NCI-H2196 (cell line): ENCODE results near the gene PLCL1.

Experiments used
- DNase-seq: peaks from one replicate; lab custom pipeline; 2025; ENCODE audit not compliant: unreplicated experiment; lab: John Stamatoyannopoulos, UW

PLCL1 gene

DNA sequence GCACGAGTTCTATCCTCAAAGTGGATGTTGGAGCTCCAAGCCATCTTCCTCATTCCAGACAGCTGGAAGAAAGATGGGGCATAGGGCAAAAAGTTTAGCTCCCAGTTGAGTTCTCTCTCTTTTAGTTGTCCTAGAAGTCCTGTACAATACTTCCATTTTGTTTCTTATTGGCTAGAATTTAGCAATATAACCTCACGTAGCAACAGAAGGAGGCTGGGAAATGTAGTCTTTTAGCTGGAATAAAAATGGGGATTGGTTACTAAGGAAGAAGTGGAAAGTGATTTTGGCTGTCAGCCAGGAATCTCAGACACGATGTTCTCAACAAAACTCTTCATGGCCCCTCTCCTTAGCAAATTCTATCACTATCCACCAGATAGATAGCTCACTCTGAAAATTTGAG lies 79.9 kb downstream of the PLCL1 start:
- no peak for DNase-seq

DNA sequence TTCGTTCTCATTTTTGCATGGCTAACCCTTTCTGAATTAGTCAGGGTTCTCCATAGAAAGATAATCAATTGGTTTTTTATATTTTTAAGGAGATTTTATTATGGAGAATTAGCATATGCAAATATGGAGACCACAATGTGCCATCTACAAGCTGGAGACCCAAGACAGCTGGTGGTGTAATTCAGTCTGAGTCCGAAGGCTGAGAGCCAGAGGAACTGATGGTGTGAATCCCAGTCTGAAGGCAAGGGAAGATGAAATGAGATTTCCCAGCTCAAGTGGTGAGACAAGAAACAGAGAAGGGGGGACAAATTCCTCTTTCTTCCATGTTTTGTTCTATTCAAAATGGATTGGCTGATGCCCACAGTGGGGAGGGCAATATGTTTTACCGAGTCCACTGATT lies 80.7 kb downstream of the PLCL1 start:
- DNase-seq, result no peak

DNA sequence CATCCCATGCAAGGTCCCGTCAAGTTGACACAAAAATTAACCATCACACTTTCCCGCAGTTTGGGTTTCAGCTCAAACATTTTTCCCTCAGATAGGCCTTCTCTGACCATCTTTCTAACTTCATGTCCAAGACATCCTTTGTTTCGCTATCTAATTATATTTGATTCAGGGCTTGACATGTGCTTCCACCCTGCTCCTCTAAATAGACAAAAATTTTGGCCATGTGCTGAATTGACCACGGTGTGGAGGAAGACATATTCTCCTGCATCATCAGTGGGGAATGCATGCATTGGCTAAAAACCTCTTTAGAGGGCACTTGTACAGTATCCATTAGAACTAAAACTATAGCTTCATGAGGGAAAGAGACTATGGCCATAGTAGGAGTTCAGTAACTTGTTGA lies 81.2 kb downstream of the PLCL1 start:
- DNase-seq, result no peak

DNA sequence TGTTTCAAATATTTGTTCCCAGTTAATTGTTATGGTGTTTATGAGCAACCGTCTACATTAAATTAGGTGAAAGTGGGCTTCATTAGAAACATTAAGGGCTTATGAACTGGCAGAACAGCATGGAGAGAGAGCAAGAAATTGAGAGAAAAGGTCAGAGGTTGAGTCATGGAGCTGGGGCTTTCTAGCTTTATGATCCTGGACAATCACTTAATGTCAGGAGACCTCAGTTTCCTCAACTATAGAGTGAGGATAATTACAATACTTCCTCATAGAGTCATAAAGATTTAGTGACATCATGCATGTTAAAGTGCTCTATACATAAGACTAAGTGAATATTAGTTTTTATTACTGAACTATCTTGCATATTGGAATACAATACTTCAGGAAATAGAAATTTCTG lies 83.9 kb downstream of the PLCL1 start:
- DNase-seq, result no peak

DNA sequence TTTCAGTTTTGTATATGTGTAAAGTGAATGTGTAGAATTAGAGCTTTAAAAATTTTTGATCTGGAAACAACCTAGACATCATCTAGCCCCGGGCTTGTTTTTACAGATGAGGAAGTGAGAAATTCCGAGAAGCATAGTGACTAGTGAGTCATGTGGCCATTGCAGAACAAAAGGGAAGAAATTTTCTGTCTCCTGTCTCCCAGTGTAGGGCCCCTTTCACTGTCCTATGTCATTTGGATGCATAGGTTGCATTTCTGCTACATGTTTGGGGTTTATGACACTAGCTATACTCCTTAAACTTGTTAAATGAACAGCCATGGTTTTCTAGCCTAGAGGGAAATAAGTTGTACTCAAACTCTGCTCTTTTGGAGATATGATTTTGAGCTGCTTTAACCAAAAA lies 84.6 kb downstream of the PLCL1 start:
- no peak for DNase-seq

DNA sequence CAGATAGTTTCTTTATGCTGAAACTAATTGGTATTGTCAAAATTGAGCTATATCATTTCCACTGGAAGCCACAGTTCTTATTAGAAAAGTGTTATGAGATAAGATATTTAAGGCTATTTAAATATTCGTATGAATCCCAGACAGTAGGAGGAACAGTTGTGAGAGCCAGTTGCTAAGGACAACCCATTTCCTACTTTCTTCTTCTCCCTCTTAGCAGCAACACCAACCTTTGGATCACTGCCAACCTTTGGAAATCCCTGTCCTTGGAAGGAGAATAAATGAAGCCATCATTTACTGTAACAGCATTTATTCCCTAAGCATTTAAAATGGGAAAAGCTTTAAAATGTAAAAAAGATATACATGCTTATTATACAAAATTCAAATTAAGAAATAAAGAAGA lies 85.8 kb downstream of the PLCL1 start:
- no peak for DNase-seq

DNA sequence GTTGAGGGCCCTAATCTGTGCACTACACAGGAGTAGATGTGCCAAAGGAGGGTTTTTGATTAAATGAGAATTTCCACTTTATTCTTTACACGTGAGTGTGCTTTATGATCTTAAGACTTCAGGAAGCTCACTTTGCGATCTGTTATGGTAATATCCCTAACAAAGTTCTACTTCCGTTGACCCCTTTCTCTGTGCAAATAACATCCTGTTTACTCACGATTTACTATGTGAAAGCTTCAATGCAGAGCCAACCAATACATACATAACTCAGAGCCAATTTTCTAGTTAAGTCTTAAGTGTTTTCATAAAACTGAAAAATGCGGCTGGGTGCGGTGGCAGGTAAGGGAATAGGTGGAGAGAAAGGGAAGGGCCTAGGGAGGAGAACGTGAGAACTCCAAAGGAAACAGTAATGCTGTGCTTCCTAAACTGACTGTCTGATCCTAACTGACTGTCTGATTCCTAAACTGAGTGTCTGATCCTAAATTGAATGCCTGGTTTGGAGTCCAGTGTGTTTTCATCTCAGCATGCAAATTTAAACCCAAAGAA lies 87.6 kb downstream of the PLCL1 start:
- no peak for DNase-seq

DNA sequence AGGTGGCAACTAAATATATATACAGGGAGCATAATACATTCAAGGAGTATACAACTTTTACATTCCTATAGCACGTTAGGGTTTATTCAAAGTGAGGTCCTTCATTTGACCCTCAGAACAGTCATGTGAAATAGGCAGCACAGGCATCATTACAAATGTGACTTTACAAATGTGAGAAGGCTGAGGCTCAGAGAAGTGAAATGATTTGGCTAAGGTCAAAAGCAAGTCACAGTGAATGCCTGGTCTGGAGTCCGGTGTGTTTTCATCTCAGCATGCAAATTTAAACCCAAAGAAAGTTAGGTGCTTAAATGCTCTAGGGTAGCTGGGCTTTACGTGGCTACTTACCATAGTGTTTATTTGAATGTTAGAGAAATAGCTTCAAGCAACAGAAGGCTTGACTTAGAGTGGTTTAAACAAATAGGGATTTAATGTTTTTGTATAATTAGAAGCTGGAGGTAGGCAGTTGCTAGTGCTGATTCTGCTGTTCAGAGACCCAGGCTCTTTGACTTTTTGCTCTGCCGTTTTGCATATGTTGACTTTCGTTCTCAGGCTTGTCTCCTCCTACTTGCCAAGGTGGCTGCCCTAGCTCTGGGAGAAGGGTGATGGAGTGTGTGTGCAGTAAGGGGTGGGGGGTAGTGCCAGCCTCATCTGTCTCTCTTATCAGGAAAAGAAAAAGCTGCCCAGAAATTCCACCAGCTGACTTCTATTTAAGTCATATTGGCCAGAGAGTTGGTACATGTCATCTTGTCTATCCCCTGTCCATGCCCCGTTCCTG lies 89.2 kb downstream of the PLCL1 start:
- no peak for DNase-seq

DNA sequence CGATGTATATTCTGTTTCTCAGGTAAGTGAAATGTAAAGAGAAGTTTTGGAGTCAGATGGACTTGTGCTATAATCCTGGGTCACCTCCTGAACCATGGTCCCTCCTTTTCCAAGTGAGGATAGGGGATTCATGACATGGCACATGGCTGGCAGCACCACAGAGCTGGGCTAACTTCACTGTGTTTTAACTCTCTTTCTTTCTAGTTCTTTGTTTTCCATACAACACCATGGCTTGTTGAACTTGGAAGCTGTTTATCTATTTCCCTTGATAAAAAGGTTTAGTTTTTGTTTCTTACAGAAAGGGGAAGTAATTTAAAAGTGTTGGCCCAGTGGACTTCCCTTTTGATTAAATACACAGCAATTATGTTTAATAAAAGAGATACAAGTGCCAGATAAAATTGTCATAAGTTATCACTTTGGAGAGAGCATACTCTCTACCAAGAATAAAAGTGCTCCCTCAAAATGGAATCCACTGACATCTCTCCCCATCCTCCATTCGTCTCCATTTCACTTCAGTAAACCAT lies 90.4 kb downstream of the PLCL1 start:
- DNase-seq, result no peak

DNA sequence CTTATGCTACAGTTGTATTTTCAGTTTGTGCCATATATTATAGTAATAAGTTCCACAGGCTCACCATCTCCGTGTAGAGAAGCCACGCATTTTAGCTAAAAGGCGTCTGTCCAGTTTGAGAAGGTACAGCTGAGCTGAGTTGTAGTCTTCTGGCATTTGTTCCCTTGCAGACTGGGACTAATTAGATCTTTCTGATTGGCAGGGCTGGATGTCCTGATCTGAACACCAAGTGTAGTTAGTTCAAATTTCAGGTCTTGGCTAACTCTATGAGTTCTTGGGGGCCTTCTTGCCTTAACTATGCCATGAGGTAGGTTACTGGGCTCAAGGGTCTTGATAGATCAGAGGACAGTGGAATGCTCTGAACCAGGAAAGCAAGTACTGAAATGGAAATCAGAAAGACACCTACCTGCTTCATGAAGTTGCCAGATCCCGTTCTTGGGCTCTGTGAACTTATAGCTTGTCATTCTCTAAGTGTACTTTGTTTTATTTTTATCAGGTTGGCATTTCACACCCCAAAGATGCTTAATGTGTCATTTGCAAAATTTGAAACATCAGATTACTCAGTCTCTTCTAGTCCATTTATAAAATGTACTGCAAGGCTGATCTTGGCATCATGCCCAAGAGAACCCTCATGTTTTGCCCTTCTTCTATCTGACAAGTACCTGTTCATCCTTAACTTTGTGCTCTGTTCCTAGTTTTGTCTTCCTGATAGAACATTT lies 93.7 kb downstream of the PLCL1 start:
- no peak for DNase-seq

DNA sequence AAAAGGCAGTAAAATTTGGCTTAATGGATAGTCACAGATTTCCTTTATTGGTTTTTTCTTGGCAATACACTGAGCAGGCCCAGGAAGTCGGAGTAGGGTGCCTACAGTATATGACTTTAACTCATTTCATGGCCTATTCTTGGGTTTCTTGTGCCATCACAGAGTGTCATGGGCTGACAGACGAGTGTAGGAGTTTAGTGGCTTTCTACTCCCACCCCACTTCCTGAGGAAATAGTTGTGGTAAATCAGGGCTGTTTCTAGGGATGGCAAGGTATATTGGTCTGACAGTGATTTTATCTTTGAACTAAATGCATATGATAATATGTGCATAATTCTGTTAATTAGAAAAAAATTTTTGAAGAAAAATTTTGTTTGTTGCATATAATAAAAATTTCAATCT lies 100.1 kb downstream of the PLCL1 start:
- no peak for DNase-seq

DNA sequence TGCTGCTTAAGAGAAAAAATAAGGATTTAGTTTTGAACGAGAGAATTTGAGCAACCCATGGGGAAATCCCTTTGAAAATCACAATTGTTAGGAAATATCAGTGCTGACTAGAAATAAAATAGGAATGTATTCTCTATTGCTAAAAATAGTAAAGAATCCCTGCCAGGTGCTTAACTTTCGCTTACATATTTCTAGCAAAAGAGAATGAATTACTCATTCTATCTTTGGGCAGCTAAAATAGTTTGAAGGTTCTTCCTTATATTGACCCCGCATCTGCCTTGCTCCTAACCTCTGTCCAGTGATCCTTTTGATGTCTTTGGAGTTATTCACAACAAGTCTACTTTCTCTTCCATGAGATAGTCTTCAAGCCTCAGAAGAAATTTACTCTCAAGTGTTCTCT lies 103.8 kb downstream of the PLCL1 start:
- no peak for DNase-seq

DNA sequence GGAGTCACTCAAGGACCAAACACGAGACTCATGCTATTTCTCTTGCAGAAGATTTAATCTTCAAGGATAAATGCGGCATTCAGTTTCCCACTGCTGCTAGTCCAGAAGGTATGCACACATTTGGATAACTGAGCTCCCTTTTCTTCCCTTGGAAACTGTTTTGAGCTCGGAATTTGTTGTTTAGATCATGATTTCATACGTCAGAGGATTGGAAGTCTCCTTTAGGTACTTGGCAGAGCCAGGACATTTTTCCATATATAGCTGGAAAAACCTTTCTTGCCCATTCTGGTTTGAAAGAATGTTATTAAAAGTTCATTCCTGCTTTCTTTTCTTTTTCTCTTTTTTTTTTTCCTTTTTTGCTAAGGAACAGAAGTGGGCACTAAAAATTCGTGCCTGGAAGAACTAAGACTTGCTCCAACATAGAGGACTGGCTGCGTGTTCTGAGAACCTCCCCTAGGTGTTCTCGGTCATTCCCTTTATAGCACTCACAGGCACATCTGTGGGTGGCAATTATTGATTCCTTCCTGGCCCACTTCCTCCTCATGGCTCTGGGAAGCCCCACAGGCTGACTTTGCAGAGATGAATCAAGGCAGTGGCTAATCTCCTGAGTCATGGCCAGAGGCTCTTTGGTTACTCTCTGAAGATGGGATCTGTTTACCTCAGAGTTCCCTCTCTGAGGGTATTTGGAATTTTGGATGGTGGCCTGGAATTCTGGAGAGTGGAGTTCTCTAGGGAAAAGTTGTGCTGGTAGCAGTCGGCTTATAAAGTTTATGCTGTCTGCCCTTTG lies 104.8 kb downstream of the PLCL1 start:
- DNase-seq, result no peak

DNA sequence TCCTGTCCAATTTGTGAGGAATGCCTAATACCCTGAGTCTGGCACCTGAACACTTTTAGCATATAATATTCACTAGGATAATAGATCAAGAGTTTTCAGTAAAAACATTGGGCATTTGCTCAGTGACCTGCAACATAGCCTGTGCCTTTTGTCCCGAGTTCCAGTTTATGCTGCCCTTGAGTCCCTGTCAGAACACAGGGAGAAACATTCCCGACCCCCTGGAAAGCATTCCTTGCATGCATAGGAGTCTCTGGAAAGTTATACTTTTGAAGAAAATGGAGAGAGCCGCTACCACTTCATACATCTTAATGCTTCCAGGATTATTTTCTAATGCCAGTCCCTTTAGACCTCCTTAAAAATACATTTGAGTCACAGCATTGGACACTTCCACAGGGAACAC lies 107.3 kb downstream of the PLCL1 start:
- no peak for DNase-seq

DNA sequence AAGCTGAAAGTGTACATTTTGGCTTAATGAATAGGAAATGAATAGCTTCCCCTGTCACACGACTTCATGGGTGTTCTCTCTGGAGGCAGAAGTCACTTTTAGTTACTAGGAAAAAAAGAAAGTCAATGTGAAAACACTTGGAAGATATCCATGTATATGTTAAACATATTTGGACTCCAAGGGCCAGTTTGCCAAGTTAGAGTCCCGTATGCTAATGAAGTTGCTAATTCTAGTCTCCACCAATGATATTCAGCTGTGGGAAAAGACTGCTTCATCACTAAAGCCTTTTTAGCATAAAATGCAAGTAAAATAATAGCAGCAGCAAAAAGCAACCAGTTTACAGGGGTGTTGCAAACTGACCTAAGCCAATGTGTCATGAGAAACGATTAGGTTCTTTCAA lies 108.7 kb downstream of the PLCL1 start:
- no peak for DNase-seq

DNA sequence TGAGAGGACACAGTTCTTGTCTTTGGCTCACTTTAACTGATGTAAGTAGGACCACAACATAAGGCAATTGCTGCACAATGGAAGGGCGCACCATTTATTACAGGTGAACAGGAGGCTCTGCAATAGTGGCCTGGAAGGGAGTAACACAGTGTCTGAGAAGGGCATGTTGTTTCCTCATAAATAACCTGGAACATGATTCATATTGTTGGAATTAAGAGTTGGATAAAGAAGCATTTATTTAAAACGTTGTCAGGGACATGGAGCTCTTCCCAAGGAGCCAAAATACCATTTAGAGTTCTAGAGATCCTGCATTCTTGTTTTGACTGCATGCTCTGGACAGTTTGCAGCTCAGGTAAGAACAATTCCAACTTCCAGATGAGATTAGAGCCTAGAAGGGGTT lies 110.4 kb downstream of the PLCL1 start:
- DNase-seq, result no peak

DNA sequence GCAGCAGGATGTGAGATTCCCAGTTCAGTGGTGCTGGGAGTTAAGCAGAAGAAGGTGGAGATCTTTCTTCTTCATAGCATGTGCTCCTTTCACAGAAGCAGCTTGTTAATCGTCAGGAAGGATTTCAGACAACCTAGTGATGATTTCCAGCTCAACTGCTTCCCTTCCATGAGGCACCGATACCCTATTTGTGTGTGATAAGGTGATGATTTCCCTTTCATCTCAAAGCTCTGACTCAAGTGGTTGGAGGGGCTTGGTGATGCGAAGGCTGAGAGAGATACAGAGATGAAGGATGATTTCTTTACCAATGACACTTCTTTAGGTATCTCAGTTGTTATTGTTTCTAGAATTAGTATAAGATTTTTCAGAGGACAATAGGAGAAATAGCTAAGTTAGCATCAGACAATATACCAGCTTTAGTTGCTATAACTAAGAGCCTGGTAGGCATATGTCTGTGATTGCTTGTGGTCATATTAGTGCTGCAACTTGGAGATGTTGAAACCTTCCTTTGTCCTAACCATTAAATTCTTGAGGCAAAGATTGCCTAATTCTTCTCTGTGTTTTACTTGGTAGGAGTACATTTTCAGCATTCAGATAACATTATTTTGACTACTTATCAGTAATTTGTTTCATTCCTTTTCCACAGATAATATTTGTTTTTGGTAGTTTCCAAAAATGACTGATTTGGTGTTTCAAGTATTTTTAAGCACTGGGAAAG lies 111.3 kb downstream of the PLCL1 start:
- no peak for DNase-seq

DNA sequence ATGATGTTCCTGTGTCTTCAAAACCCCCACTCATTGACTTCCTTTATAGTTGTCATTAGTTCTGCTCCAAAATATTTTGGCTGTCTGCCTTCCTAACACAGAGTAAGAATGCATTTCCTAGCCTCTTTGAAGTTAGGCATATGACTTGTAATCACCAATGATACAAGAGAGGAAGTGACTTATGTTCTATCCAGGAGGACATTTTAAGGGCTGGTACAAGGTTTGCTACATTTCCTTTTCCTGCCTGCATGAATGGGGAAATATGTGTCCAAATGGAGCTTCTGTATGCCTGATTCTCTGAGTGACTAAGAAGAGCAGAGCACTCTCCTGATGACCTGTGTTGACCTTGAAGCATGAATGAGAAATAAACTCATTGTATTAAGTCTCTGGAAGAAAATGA lies 115.1 kb downstream of the PLCL1 start:
- DNase-seq, result no peak

DNA sequence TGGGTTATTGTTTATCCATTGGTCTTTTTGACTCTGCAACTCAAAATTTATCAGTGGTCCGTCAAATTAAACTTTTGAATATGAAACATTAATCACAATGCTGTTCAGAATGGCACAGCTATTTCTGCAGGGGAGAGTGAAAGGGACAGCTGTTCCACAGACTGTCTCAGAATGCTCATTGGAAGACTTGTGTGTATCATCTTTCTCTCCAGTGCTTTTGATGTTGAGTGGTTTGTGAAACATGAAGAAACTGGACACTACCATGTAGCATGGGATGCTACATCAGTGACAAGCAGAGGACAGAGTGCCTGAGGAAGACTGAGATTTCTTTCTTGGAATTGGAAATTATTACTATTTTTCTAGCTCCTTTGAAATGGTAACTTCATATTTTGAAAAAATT lies 115.7 kb downstream of the PLCL1 start:
- DNase-seq, result no peak

DNA sequence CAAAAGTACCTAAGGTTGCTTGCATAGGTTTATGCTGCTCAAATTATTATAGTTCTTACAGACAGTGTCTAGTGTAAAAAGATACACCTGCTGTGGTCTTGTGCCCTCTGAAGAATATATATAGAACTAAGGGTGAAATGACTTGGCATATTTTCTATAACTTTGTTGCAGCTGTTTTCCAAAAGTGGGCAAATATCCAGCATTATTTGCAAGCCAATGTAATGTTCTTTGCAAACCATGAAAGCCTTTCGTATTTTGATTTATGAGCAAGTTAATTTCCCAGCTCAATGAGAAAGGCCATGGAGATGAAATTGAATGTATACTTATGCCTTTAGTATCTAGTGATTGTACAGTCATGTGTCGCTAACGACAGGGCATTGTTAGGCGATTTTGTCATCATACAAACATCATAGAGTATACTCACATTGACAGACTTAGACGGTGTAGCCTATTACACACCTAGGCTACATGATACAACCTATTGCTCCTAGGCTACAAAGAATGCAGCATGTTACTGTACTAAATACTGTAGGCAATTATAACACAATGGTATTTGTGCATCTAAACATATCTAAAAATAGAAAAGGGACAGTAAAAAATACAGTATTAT lies 116.3 kb downstream of the PLCL1 start:
- no peak for DNase-seq
